ENCODE results near the gene CEP128.

DNA sequence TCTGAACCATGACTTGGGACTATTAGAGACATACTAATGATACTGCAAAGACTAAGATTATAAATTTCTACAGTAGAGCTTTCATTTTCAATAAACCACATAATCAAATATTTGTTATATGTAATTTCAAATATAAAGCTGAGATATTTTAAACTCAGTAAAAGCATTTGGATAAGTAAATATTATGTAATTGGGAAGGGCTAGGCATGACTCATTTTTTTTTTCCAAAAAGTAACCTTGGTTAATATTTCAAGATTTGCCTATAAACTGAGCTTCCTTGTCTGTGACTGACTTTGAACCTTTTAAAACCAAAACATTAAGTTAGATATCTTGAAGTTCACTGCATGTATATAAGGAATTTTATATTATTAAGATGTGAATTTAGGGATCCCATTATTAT is 332.5 kb downstream of the CEP128 start:
- no peak for TF ChIP-seq EZH2 (IDR thresholded peaks at IDR 0.05)
- TF ChIP-seq POLR2AphosphoS5 (IDR thresholded peaks at IDR 0.05; ENCODE audit: borderline replicate concordance, low read depth, low read length) = no peak
- TF ChIP-seq FOXP2 (optimal IDR thresholded peaks at IDR 0.05; ENCODE audit: control extremely low read depth, extremely low read length, insufficient read depth) = no peak
